Thoracic aorta (tissue), 2 donors: ENCODE results near the gene IL12RB2. TPM values are rescaled to one million over a fixed set of nuclear protein-coding genes. Genes with fewer than 3 reads are reported as not detected.

Experiments
- ATAC-seq: fragments of 150-250 bp; one replicate; pipeline ENCODE4 v1.8.0; 2017; ENCODE audit warnings: low read depth; ENCODE audit not compliant: insufficient number of reproducible peaks, low FRiP score
- DNase-seq: peaks from one replicate; pipeline ENCODE4 v3.0.0-alpha.2; 2020; ENCODE audit warnings: low spot score
- H3K27ac ChIP-seq, 2 donors: fragments of 200-600 bp; sonication (generic); 1 replicate in 1 of 2; 2 replicates in 1 of 2; pipeline ENCODE4 v1.5.1; 2016; ENCODE audit warnings: mild to moderate bottlenecking in 2 of 2, moderate library complexity in 2 of 2
- H3K27me3 ChIP-seq: fragments of 200-600 bp; sonication (generic); replicated peaks from 2 replicates; pipeline ENCODE4 v1.6.0; 2016; ENCODE audit warnings: mild to moderate bottlenecking; ENCODE audit not compliant: insufficient read depth
- H3K36me3 ChIP-seq: fragments of 200-600 bp; sonication (generic); one replicate; pipeline ENCODE4 v1.5.1; 2016
- H3K4me1 ChIP-seq, 2 donors: fragments of 200-600 bp; sonication (generic); 1 replicate in 1 of 2; 2 replicates in 1 of 2; pipeline versions ENCODE4 v1.5.1 to v1.6.0; 2016; ENCODE audit warnings: low read depth in 2 of 2, mild to moderate bottlenecking in 1 of 2; ENCODE audit not compliant: control insufficient read depth in 1 of 2
- H3K4me3 ChIP-seq: fragments of 200-600 bp; sonication (generic); 2 replicates; pipeline ENCODE4 v1.5.1; 2016; ENCODE audit warnings: mild to moderate bottlenecking
- H3K9me3 ChIP-seq: fragments of 200-600 bp; sonication (generic); 2 replicates; pipeline ENCODE4 v1.5.1; 2016
- total RNA-seq, 2 donors: library from RNA; depleted of rRNA; stranded (reverse); fragments of >200 nt; gene quantifications; one replicate each; pipeline versions ENCODE4 v1.1.0 to v1.2.3, GENCODE V29; 2016
- TF ChIP-seq, protein P1 (sequence below): fragments of 200-600 bp; sonication (generic); IDR thresholded peaks from one replicate; pipeline ENCODE4 v1.5.1; 2019; ENCODE audit warnings: antibody characterized with exemption

The IL12RB2 gene
- total RNA-seq, 2 donors from 2014 or later = 3.1 to 3.5 TPM

DNA sequence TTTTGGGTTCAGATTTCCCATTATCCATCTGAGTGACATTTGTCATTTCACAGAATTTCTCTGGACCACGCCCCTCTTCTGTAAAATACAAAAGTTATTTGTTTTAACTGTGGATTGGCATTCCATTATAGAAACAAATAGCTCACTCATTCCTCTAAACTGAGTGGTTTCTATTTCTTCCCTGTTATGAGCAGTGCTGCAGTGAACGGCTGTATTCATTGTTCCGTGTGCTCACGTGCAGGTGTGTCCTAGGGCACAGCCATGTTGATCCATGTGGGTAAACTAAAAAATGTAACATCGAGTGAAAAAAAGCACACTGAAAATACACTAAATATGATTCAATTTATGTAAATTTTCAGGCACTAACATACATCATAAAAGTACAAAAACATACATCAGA lies 27.0 kb upstream of the IL12RB2 start:
- no peak for DNase-seq
- no peaks in the 10 kb centered on the region for H3K9me3 ChIP-seq
- TF ChIP-seq, protein P1, sequence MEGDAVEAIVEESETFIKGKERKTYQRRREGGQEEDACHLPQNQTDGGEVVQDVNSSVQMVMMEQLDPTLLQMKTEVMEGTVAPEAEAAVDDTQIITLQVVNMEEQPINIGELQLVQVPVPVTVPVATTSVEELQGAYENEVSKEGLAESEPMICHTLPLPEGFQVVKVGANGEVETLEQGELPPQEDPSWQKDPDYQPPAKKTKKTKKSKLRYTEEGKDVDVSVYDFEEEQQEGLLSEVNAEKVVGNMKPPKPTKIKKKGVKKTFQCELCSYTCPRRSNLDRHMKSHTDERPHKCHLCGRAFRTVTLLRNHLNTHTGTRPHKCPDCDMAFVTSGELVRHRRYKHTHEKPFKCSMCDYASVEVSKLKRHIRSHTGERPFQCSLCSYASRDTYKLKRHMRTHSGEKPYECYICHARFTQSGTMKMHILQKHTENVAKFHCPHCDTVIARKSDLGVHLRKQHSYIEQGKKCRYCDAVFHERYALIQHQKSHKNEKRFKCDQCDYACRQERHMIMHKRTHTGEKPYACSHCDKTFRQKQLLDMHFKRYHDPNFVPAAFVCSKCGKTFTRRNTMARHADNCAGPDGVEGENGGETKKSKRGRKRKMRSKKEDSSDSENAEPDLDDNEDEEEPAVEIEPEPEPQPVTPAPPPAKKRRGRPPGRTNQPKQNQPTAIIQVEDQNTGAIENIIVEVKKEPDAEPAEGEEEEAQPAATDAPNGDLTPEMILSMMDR = no peak
- H3K36me3 ChIP-seq = no peaks in the 10 kb centered on the region
- no peak for ATAC-seq
- H3K27ac ChIP-seq = no peak overlapping the region
- H3K27me3 ChIP-seq = no peaks in the 10 kb centered on the region
- no peaks in the 10 kb centered on the region for H3K4me1 ChIP-seq
- H3K4me3 ChIP-seq = no peak overlapping the region

DNA sequence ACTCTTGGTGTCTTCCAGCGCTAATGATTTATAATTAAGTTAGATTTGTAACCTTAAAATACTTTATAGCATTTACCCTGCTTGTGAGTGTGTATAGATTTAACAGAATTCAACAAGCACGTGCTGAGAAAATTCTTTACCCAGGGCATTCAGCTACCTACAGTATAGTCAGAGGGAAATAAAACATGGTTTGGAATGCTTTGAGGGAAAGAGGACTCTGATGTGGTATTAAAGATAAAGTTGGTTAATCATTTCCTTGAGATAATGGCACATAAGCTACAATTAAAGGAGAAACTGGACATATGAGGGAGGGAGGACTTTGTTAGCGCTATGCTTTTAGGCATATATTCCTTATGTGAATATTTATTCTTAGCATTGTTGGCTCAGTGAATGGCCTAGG lies 26.4 kb upstream of the IL12RB2 start:
- H3K4me3 ChIP-seq = no peak overlapping the region
- DNase-seq (no peak), ATAC-seq (no peak)
- H3K9me3 ChIP-seq = no peaks in the 10 kb centered on the region
- no peaks in the 10 kb centered on the region for H3K4me1 ChIP-seq
- no peaks in the 10 kb centered on the region for H3K36me3 ChIP-seq
- H3K27ac ChIP-seq = no peak overlapping the region
- TF ChIP-seq, protein P1 = no peak
- no peaks in the 10 kb centered on the region for H3K27me3 ChIP-seq

DNA sequence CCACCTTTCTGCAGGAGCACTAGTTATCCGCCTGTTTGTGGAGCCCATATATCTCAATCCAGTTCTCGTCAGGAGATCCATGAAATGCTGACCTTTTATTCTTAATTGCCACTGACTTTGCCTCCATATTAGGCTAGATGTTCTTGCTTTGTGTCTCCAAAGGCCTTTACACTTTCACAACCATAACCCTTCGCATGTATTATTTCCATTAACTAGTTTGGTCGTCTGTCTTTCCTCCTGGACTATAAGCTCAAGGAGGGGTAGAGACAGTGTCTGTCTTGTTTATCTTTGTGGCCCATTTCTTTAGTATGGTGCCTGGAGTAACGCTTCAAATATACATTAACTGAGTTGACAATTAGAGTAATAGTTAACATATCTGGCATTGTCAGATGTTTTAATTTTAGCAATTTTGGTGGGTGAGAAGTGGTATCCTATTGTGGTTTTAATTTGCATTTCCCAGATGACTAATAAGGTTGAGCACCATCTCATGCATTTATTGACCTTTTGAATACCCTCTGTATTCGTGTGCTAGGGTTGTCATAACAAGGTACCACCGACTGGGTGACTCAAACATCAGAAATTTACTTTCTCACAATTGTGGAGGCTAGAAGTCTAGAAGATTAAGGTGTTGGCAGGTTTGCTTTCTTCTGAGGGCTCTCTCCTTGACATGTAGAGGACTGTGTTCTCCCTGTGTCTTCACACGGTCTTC lies 21.7 kb upstream of the IL12RB2 start:
- H3K27ac ChIP-seq = no peak overlapping the region
- no peaks in the 10 kb centered on the region for H3K4me1 ChIP-seq
- no peak overlapping the region for H3K4me3 ChIP-seq
- DNase-seq (no peak), ATAC-seq (no peak)
- TF ChIP-seq, protein P1 = no peak
- H3K9me3 ChIP-seq = no peaks in the 10 kb centered on the region
- H3K27me3 ChIP-seq = no peaks in the 10 kb centered on the region
- no peaks in the 10 kb centered on the region for H3K36me3 ChIP-seq

DNA sequence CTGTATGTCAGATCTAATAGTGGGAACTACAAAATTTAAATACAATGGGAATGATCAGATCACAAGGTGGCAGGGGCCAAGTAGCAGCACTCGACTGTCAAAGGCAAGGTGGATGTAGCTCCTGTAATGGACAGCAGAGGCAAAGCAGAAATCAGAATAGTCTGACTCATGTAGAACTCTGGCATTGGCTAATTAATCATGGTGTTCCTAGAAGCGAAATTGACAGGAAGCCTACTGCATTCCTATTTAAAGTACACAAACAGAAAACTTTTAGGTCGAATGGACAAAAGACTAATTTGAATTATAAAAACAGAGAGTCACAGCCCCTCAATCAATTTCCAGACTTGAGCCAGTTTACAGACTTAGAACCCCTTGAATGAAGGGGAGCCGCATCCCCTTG lies 17.4 kb upstream of the IL12RB2 start:
- Histone ChIP-seq H3K9me3 (no peaks in the 10 kb centered on the region), H3K27me3 (no peaks in the 10 kb centered on the region), H3K27ac (no peak overlapping the region), H3K4me3 (no peak overlapping the region), H3K36me3 (no peaks in the 10 kb centered on the region), H3K4me1 (no peaks in the 10 kb centered on the region)
- no peak for ATAC-seq
- DNase-seq = no peak
- TF ChIP-seq, protein P1 = no peak

DNA sequence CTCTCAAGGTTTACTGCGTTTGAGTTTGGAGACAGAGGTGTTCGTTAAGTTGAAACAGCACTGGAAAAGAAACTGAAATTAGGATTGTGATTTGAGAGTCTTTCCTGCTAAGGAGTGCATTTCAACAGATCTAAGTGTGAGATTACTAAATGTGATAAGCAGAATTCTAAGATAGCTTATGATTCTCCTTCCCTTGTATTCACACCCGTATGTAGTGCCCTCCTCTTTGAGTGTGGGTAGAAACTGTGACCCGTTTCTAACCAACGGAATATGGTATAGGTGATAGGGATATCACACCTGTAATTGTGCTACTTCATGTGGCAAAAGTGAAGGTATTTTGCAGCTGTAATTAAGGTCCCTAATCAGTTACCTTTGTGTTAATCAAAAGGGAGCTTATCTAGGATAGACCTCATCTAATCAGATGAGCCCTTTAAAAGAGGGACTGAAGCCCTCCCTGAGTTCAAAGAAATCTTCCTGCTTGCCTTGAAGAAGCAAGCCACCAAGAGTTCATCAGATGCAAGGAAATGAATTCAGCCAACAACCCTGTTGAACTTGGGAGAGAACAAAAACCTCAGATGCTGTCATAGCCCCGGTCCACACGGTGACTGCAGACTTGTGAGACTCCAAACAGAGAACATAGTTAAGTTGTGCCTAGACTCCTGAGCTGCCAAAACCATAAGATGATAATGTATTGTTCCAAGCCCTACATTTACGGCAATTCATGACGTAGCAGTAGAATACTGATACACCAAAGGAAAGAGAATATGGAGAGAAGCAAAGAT lies 12.6 kb upstream of the IL12RB2 start:
- DNase-seq (no peak), ATAC-seq (no peak)
- TF ChIP-seq, protein P1 = no peak
- Histone ChIP-seq H3K4me1 (no peaks in the 10 kb centered on the region), H3K9me3 (no peaks in the 10 kb centered on the region), H3K36me3 (no peaks in the 10 kb centered on the region), H3K27me3 (no peaks in the 10 kb centered on the region), H3K4me3 (no peak overlapping the region), H3K27ac (no peak overlapping the region)
